GM23338 (cell line): ENCODE measurements around the gene SAMD8. TPM values are rescaled to one million over a fixed set of nuclear protein-coding genes. Genes with fewer than 3 reads are reported as not detected.
"Not testable (repeated sequence)": the region's sequence is repeated elsewhere in the genome, so short reads cannot be mapped to it uniquely, and the experiment has no call there.

Experiments
- ATAC-seq: fragments of 200-7000 bp; cut with Tn5 transposase; 3 replicates; pipeline ENCODE4 v1.9.1; 2020
- DNase-seq: peaks from one replicate; pipeline ENCODE4 v3.0.0-alpha.2; 2015; ENCODE audit warnings: low spot score
- H2AFZ ChIP-seq: fragments of 200-600 bp; sonication (generic); 2 replicates; pipeline ENCODE4 v1.8.0; 2016; ENCODE audit warnings: antibody characterized with exemption, mild to moderate bottlenecking, moderate library complexity
- H3F3A ChIP-seq: fragments of 200-600 bp; sonication (generic); replicated peaks from 2 replicates; pipeline ENCODE4 v1.8.0; 2017; ENCODE audit warnings: antibody characterized with exemption, mixed run types, low read depth
- H3K27ac ChIP-seq: fragments of 200-600 bp; sonication (generic); 2 replicates; pipeline ENCODE4 v1.6.1; 2016; ENCODE audit warnings: low read depth
- H3K27me3 ChIP-seq: fragments of 200-600 bp; sonication (generic); 2 replicates; pipeline ENCODE4 v1.8.0; 2016; ENCODE audit warnings: mild to moderate bottlenecking, mixed run types, moderate library complexity; ENCODE audit not compliant: insufficient read depth
- H3K36me3 ChIP-seq: fragments of 200-600 bp; sonication (generic); 2 replicates; pipeline ENCODE4 v1.8.0; 2016; ENCODE audit warnings: mild to moderate bottlenecking; ENCODE audit not compliant: insufficient read depth
- H3K4me1 ChIP-seq: fragments of 200-600 bp; sonication (generic); 2 replicates; pipeline ENCODE4 v1.8.0; 2016; ENCODE audit warnings: mild to moderate bottlenecking, moderate library complexity; ENCODE audit not compliant: insufficient read depth
- H3K4me2 ChIP-seq: fragments of 200-600 bp; sonication (generic); 2 replicates; pipeline ENCODE4 v1.7.1; 2017; ENCODE audit warnings: mixed run types
- H3K4me3 ChIP-seq: fragments of 200-600 bp; sonication (generic); 2 replicates; pipeline ENCODE4 v1.6.1; 2016; ENCODE audit warnings: mixed run types
- H3K79me2 ChIP-seq: fragments of 200-600 bp; sonication (generic); replicated peaks from 2 replicates; pipeline ENCODE4 v1.8.0; 2017; ENCODE audit warnings: mild to moderate bottlenecking; ENCODE audit not compliant: insufficient read depth
- H3K9me2 ChIP-seq: fragments of 200-600 bp; sonication (generic); 2 replicates; pipeline ENCODE4 v1.8.0; 2017; ENCODE audit not compliant: insufficient read depth
- H4K20me1 ChIP-seq: fragments of 200-600 bp; sonication (generic); replicated peaks from 2 replicates; pipeline ENCODE4 v1.8.0; 2017; ENCODE audit warnings: mild to moderate bottlenecking; ENCODE audit not compliant: insufficient read depth
- H3K27ac Mint-ChIP-seq: 2 replicates; pipeline ENCODE4 v1.8.0; 2020; ENCODE audit warnings: inconsistent platforms, mild to moderate bottlenecking, moderate library complexity, mixed read lengths
- H3K27me3 Mint-ChIP-seq: 3 replicates; pipeline ENCODE4 v1.8.0; 2022; ENCODE audit warnings: low read depth, mild to moderate bottlenecking, moderate library complexity, mixed read lengths, inconsistent platforms; ENCODE audit not compliant: insufficient read depth, poor library complexity
- H3K36me3 Mint-ChIP-seq: 3 replicates; pipeline ENCODE4 v1.8.0; 2021; ENCODE audit warnings: low read depth, mild to moderate bottlenecking, inconsistent platforms, moderate library complexity, mixed read lengths
- H3K4me1 Mint-ChIP-seq: 3 replicates; pipeline ENCODE4 v1.8.0; 2020; ENCODE audit warnings: mild to moderate bottlenecking, inconsistent platforms, mixed read lengths
- H3K4me3 Mint-ChIP-seq: 3 replicates; pipeline ENCODE4 v1.8.0; 2021; ENCODE audit warnings: moderate library complexity, mild to moderate bottlenecking, inconsistent platforms, mixed read lengths
- H3K9me3 Mint-ChIP-seq: 3 replicates; pipeline ENCODE4 v1.8.0; 2020; ENCODE audit warnings: moderate library complexity, mild to moderate bottlenecking, inconsistent platforms, mixed read lengths
- POLR2AphosphoS5 ChIP-seq: IDR thresholded peaks from 2 replicates; pipeline ENCODE4 v1.6.1; 2016; ENCODE audit warnings: antibody characterized with exemption, low read depth
- ZNF331 ChIP-seq: fragments of 250-450 bp; sonication (Bioruptor Pico); IDR thresholded peaks from 2 replicates; pipeline ENCODE4 v1.5.0; 2020; ENCODE audit warnings: low read depth, mild to moderate bottlenecking, moderate library complexity
- polyA plus RNA-seq: library from polyadenylated mRNA; unstranded; fragments of >200 nt; fragmentation: Nextera tagmentation; extraction: Ambion mirVana; gene quantifications from 2 replicates; pipeline ENCODE4 v1.2.1, GENCODE V29; 2016
- total RNA-seq: library from RNA; depleted of rRNA; stranded (reverse); fragments of >200 nt; shearing (Covaris generic); gene quantifications from 2 replicates; pipeline ENCODE4 v1.2.3, GENCODE V29; 2014
- TF ChIP-seq, protein P1 (sequence below): IDR thresholded peaks from 2 replicates; pipeline ENCODE4 v1.6.1; 2016; ENCODE audit warnings: antibody characterized with exemption

Gene SAMD8
- total and polyA plus RNA-seq, 2 experiments from 2014 or later: 7.8 to 28.4 TPM

DNA sequence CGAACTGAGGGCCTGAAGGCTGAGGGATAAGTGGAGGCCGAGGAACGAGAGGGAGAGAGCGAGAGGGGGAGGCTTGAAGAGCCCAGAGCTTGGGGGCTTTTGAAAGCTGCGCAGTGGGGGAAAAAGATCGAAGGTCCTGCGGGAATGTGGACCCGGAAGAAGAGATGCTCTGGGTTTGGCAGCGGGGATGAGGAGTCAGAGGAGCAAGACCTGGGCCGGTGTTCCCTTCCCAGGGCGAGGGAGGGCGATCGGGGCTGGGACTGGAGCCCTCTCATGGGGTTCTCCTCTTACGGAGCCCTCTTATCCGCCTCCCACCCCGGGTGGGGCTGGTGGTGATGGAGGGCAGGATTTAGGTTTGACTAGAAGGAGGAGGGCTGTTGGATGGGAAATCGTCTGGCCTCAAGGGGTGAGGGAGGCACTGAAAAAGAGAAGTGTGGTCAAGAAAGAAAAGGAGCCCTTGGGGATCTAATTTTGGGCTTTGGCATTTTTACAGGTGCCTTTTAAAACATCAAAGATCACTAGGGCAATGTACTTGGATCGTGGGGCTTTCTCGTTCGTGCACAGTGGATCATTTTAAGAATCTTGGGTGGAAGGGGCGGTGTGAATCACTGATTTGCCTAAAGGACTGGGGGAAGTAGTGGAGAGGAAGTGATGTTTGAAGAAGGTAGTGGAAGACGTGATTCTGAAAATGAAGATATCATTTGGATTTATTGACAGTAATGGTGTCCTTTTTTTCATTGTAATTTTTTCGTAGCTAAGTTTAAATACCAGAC, 637 bp downstream of the SAMD8 start:
- Mint-ChIP-seq H3K4me1 (peaks cover 36% of the 10 kb centered on the region), H3K36me3 (no peaks in the 10 kb centered on the region), H3K4me3 (peak overlapping the region; percentile 87), H3K27me3 (peaks cover 6% of the 10 kb centered on the region), H3K27ac (peak overlapping the region; percentile 95), H3K9me3 (no peaks in the 10 kb centered on the region; the same call in 2 of the 3 replicates)
- peak; percentile 76 for DNase-seq
- no peak for TF ChIP-seq POLR2AphosphoS5
- TF ChIP-seq, protein P1, sequence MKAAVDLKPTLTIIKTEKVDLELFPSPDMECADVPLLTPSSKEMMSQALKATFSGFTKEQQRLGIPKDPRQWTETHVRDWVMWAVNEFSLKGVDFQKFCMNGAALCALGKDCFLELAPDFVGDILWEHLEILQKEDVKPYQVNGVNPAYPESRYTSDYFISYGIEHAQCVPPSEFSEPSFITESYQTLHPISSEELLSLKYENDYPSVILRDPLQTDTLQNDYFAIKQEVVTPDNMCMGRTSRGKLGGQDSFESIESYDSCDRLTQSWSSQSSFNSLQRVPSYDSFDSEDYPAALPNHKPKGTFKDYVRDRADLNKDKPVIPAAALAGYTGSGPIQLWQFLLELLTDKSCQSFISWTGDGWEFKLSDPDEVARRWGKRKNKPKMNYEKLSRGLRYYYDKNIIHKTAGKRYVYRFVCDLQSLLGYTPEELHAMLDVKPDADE: 0 out of 2 replicates have a peak, but pooled peaks have one; percentile 13
- TF ChIP-seq ZNF331 (CRISPR knock-in tag): no peak
- Histone ChIP-seq H4K20me1 (no peaks in the 10 kb centered on the region; the same call in none of the 2 replicates), H3K27me3 (no peaks in the 10 kb centered on the region), H3K4me2 (peak overlapping the region; percentile 87), H3K36me3 (no peaks in the 10 kb centered on the region), H3K27ac (peak overlapping the region; percentile 97), H3K9me2 (no peaks in the 10 kb centered on the region), H3K79me2 (peaks cover 51% of the 10 kb centered on the region), H3K4me3 (peak overlapping the region; percentile 99), H2AFZ (peak overlapping the region; percentile 93), H3K4me1 (peaks cover 11% of the 10 kb centered on the region), H3F3A (peaks cover 29% of the 10 kb centered on the region)
- peak; percentile 65 for ATAC-seq

DNA sequence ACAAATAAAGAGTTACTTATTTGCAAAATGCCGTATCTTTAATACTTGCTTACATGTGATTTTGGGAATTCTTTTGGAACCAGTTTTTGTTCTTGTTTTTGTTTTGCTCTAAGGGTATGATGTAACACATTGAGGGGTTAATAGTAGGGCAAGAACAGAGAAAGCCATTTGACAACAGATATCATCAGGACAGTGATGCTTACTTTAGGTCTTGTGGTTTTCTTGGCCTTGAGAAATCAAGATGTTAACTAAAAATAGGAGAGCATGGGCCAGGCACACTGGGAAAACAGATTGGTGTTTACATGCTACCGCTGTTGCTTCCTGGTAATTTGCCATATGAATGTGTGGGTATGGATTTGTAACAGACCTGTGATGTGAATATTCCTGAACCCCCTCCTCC, 3.7 kb downstream of the SAMD8 start:
- H4K20me1 ChIP-seq: peaks cover 4% of the 10 kb centered on the region
- H3K36me3 Mint-ChIP-seq: no peaks in the 10 kb centered on the region

DNA sequence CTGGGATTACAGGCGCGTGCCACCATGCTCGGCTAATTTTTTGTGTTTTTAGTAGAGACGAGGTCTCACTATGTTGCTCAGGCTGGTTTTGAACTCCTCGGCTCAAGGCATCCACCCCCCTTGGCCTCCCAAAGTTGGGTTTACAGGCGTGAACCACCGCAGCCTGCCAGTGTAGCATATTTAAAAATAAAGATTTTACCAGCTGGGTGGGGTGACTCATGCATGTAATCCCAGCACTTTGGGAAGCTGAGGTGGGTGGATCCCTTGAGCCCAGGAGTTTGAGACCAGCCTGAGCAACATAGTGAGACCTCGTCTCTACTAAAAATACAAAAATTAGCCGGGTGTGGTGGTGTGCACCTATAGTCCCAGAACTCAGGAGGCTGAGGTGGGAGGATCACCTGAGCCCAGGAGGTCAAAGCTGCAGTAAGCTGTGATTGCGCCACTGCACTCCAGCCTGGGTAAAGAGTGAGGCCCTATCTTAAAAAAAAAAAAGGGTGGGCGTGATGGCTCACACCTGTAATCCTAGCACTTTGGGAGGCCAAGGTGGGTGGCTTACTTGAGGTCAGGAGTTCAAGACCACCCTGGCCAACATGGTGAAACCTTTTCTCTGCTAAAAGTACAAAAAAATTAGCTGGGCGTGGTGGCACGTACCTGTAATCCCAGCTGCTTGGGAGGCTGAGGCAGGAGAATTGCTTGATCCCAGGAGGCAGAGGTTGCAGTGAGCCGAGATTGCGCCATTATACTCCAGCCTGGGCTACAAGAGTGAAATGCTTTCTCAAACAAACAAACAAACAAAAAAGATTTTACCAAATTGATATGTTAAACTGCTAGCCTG, 5.7 kb downstream of the SAMD8 start:
- not testable (repeated sequence) for H3K9me2 ChIP-seq, H2AFZ ChIP-seq, H3K27ac Mint-ChIP-seq, H3K27ac ChIP-seq, H3K27me3 ChIP-seq, ATAC-seq, H3K4me3 ChIP-seq, H3K27me3 Mint-ChIP-seq, H3K9me3 Mint-ChIP-seq, H3K36me3 ChIP-seq, DNase-seq, H3K36me3 Mint-ChIP-seq, H3K4me3 Mint-ChIP-seq, H3K4me2 ChIP-seq
- Histone ChIP-seq H3K79me2 (peaks cover 100% of the 10 kb centered on the region), H3K4me1 (peaks cover 11% of the 10 kb centered on the region), H3F3A (peaks cover 10% of the 10 kb centered on the region), H4K20me1 (peaks cover 12% of the 10 kb centered on the region)
- peaks cover 20% of the 10 kb centered on the region for H3K4me1 Mint-ChIP-seq

More for the DNA sequence above, 3.7 kb downstream of the SAMD8 start:
- H3K27ac Mint-ChIP-seq: peak overlapping the region; percentile 38; the same call in 1 of the 2 replicates
- no peak overlapping the region for H2AFZ ChIP-seq
- H3K27ac ChIP-seq: no peak overlapping the region
- DNase-seq: no peak
- peaks cover 27% of the 10 kb centered on the region for H3F3A ChIP-seq
- H3K4me1 ChIP-seq: peaks cover 11% of the 10 kb centered on the region
- peaks cover 1% of the 10 kb centered on the region for H3K27me3 Mint-ChIP-seq
- H3K4me3 Mint-ChIP-seq: no peak overlapping the region
- peaks cover 81% of the 10 kb centered on the region for H3K79me2 ChIP-seq
- no peaks in the 10 kb centered on the region for H3K27me3 ChIP-seq
- no peaks in the 10 kb centered on the region for H3K36me3 ChIP-seq
- no peak for ATAC-seq
- H3K9me2 ChIP-seq: no peaks in the 10 kb centered on the region
- no peaks in the 10 kb centered on the region; the same call in 2 of the 3 replicates for H3K9me3 Mint-ChIP-seq
- no peak overlapping the region for H3K4me3 ChIP-seq
- H3K4me2 ChIP-seq: no peak overlapping the region
- TF ChIP-seq POLR2AphosphoS5: no peak
- H3K4me1 Mint-ChIP-seq: peaks cover 25% of the 10 kb centered on the region
